PC-9 (cell line): Measurements from ENCODE around the gene SUPT20H.

Experiments used
- EZH2 ChIP-seq: fragments of 200-600 bp; sonication (generic); IDR thresholded peaks from 2 replicates; pipeline ENCODE4 v1.8.0; 2017; ENCODE audit warnings: antibody characterized with exemption, low read depth
- TF ChIP-seq, protein P1 (sequence below): fragments of 200-600 bp; sonication (generic); conservative IDR thresholded peaks from 2 replicates; pipeline ENCODE4 v1.6.1; 2017; ENCODE audit warnings: mixed run types, antibody characterized with exemption, mild to moderate bottlenecking, moderate library complexity

DNA sequence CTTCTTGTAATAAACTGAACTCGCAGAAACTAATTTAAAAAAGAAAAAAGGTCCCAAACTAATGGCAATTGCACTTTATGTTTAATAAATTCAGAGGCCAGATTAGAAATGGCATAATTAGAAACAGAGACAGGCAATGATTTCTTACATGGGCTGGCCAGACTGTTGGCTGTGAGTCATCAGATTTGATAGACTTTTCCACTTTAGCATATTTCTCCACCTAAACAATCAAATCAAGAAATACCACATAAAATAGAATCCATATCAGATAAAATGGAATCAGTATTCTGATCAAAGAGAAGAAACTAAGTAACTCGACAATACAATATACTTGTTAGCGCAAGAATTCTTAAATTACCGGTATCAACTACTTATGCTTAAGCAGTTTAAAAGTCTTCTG, 29.9 kb downstream of the SUPT20H start:
- TF ChIP-seq, protein P1, sequence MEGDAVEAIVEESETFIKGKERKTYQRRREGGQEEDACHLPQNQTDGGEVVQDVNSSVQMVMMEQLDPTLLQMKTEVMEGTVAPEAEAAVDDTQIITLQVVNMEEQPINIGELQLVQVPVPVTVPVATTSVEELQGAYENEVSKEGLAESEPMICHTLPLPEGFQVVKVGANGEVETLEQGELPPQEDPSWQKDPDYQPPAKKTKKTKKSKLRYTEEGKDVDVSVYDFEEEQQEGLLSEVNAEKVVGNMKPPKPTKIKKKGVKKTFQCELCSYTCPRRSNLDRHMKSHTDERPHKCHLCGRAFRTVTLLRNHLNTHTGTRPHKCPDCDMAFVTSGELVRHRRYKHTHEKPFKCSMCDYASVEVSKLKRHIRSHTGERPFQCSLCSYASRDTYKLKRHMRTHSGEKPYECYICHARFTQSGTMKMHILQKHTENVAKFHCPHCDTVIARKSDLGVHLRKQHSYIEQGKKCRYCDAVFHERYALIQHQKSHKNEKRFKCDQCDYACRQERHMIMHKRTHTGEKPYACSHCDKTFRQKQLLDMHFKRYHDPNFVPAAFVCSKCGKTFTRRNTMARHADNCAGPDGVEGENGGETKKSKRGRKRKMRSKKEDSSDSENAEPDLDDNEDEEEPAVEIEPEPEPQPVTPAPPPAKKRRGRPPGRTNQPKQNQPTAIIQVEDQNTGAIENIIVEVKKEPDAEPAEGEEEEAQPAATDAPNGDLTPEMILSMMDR = no peak
- TF ChIP-seq EZH2 = no peak
